D721Med (cell line): ENCODE data around the gene GALNT16.
"Not testable (repeated sequence)": the region's sequence is repeated elsewhere in the genome, so short reads cannot be mapped to it uniquely, and the experiment has no call there.

Source experiments
- DNase-seq: peaks from one replicate; pipeline ENCODE4 v3.0.0; 2011; ENCODE audit warnings: low spot score; ENCODE audit not compliant: insufficient read length
- FAIRE-seq: peaks from 2 replicates; lab custom pipeline; 2011; peaks lifted over from hg19 to GRCh38; lab: Jason Lieb, UNC
- CTCF ChIP-seq: IDR thresholded peaks from 2 replicates; pipeline ENCODE4 v1.5.1; 2012; ENCODE audit warnings: mild to moderate bottlenecking, control low read depth; ENCODE audit not compliant: insufficient read depth; ENCODE audit errors: missing control alignments

GALNT16 gene

GRCh38 chr14:69259527-69260189 is at the start of gene GALNT16:
GALNT16 (plus strand) TSS chr14:69260158; CDS start chr14:69260291, 133 bp downstream.
- TF ChIP-seq CTCF: no peak
- DNase-seq (peak; percentile 47), FAIRE-seq (no peak)

- DNase-seq: no peak
- no peak for FAIRE-seq
- TF ChIP-seq CTCF: no peak
Measured at GRCh38 chr14:69214393-69214792, 45.6 kb upstream of the GALNT16 start.

- DNase-seq, FAIRE-seq: not testable (repeated sequence)
Measured at GRCh38 chr14:69217663-69218062, 42.3 kb upstream of the GALNT16 start.

- DNase-seq: no peak
- TF ChIP-seq CTCF: no peak
- no peak for FAIRE-seq
Measured at GRCh38 chr14:69224946-69225345, 35.0 kb upstream of the GALNT16 start.

- no peak for DNase-seq
- TF ChIP-seq CTCF: no peak
- no peak for FAIRE-seq
Measured at GRCh38 chr14:69226178-69226577, 33.8 kb upstream of the GALNT16 start.

- DNase-seq (no peak), FAIRE-seq (no peak)
- TF ChIP-seq CTCF: no peak
Measured at GRCh38 chr14:69226736-69227135, 33.2 kb upstream of the GALNT16 start.

- no peak for DNase-seq
- no peak for TF ChIP-seq CTCF
- FAIRE-seq: no peak
Measured at GRCh38 chr14:69231486-69231885, 28.5 kb upstream of the GALNT16 start.
